ENCODE data around the gene MRPL27. TPM values are rescaled to one million over a fixed set of nuclear protein-coding genes. Genes with fewer than 3 reads are reported as not detected.

The MRPL27 gene
- total and polyA plus RNA-seq, 4 donors: 34.8 to 103 (median 62.9) TPM

DNA sequence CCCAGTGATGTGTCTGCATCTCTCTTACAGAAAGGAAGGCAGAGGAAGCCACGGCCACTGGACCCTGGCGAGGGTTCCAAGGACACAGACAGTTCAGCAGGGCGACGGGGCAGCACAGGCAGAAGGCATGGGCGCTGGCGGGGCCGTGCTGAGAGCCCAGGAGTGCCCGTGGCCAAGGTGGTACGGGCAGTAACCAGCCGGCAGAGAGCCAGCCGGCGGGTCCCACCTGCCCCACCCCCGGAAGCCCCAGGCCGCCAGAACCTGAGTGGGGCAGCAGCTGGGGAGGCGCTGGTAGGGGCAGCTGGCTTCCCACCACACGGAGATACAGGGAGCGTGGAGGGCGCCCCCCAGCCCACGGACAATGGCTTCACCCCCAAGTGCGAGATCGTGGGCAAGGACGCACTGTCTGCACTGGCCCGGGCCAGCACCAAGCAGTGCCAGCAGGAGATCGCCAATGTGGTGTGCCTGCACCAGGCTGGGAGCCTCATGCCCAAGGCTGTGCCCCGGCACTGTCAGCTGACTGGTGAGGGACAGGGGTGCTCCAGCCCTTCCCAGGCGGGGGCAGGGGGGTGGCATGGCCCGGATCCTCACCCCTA lies 19.3 kb downstream of the MRPL27 start:
- Histone ChIP-seq H3K4me1 (ENCODE audit: control insufficient read depth in 1 of 2, insufficient read depth in 2 of 2, low read length in 2 of 2) (no peaks in the 10 kb centered on the region), H3K27me3 (ENCODE audit: control insufficient read depth in 1 of 2, insufficient read depth in 2 of 2, low read length in 1 of 2) (no peaks in the 10 kb centered on the region), H3K36me3 (ENCODE audit: control insufficient read depth in 1 of 2, insufficient read depth in 2 of 2, low read length in 1 of 2) (peaks cover 0 to 6% of the 10 kb centered on the region in 2 donors), H3K27ac (ENCODE audit: low read depth in 1 of 2, low read length in 2 of 2) (no peak overlapping the region), H3K9me3 (ENCODE audit: control insufficient read depth, low read length) (no peaks in the 10 kb centered on the region), H3K4me3 (ENCODE audit: low read length in 2 of 2) (no peak overlapping the region)
- DNase-seq: peak in 1 of 2 donors; percentile 73
- ATAC-seq (ENCODE audit: low FRiP score): no peak
- intact Hi-C loops (cut with DNase I): no loop called here
- WGBS, 2 donors: 90 to 91% methylated on average over 26 to 27 of the region's 27 CpGs

DNA sequence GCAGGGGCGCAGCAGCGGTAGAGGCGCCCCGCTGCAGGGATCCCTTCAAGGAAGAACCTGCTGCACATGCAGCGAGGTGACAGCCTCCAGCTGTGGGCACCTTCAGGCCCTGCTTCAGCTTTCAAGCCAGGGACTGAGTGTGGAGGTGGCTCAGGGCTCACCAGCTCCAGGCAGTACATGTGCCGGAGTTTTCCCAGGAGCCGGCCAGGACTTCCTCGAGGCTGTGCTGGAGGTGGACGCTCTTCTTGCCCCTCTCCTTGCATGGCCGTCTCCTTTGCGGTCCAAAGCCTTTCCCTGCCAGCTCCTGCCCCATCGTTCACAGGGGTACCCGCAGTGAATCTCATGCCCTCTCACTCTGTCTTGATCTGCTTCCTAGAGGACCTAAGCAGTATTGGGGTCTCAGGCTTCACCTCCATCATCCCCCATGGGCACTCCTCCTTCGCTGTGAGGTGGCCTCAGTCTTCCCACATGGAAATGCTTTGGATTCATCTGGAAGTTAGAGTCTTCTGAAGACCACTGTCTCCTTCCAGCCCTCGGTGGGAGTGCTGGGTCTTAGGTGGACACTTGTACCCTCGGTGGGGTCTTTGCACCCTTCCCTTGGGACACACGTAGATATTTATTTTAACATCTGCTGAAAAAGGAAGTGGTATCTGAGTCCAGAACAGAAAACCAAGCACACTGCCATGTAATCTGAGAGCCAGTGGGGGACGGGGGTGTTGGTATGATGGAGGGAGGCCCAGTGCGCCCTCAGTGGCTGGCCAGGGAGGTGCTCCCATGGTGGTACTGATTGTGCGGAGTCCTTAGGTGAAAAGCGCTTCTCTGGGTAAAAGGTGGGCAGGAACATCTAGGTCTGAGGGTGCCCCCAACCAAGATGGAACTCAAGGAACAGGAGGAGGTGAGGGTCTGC lies 20.0 kb downstream of the MRPL27 start:
- intact Hi-C loops (cut with DNase I): no loop called here
- H3K27ac ChIP-seq (ENCODE audit: low read depth in 1 of 2, low read length in 2 of 2): no peak overlapping the region
- DNase-seq: peak in 1 of 2 donors; percentile 47

GRCh38 chr17:50352072-50352692 lies 20.8 kb downstream of the MRPL27 start:
- Histone ChIP-seq H3K4me3 (ENCODE audit: low read length in 2 of 2) (no peak overlapping the region), H3K4me1 (ENCODE audit: control insufficient read depth in 1 of 2, insufficient read depth in 2 of 2, low read length in 2 of 2) (no peaks in the 10 kb centered on the region), H3K9me3 (ENCODE audit: control insufficient read depth, low read length) (no peaks in the 10 kb centered on the region), H3K27ac (ENCODE audit: low read depth in 1 of 2, low read length in 2 of 2) (no peak overlapping the region), H3K36me3 (ENCODE audit: control insufficient read depth in 1 of 2, insufficient read depth in 2 of 2, low read length in 1 of 2) (peaks cover 0 to 6% of the 10 kb centered on the region in 2 donors), H3K27me3 (ENCODE audit: control insufficient read depth in 1 of 2, insufficient read depth in 2 of 2, low read length in 1 of 2) (no peaks in the 10 kb centered on the region)
- WGBS, 2 donors: 71 to 75% methylated on average over 6 of the region's 6 CpGs
- no peak for ATAC-seq (ENCODE audit: low FRiP score)
- intact Hi-C loops (cut with DNase I): no loop called here
- peak in 1 of 2 donors; percentile 63 for DNase-seq

More for the DNA sequence above, 20.0 kb downstream of the MRPL27 start:
- no peak overlapping the region for H3K4me3 ChIP-seq (ENCODE audit: low read length in 2 of 2)
- no peaks in the 10 kb centered on the region for H3K9me3 ChIP-seq (ENCODE audit: control insufficient read depth, low read length)
- no peak for ATAC-seq (ENCODE audit: low FRiP score)
- H3K36me3 ChIP-seq (ENCODE audit: control insufficient read depth in 1 of 2, insufficient read depth in 2 of 2, low read length in 1 of 2): peaks cover 0 to 6% of the 10 kb centered on the region in 2 donors
- 89 to 92% methylated on average over 21 of the region's 21 CpGs for WGBS, 2 donors
- no peaks in the 10 kb centered on the region for H3K27me3 ChIP-seq (ENCODE audit: control insufficient read depth in 1 of 2, insufficient read depth in 2 of 2, low read length in 1 of 2)
- H3K4me1 ChIP-seq (ENCODE audit: control insufficient read depth in 1 of 2, insufficient read depth in 2 of 2, low read length in 2 of 2): no peaks in the 10 kb centered on the region

GRCh38 chr17:50350733-50351132 lies 22.3 kb downstream of the MRPL27 start:
- Histone ChIP-seq H3K27ac (ENCODE audit: low read depth in 1 of 2, low read length in 2 of 2) (no peak overlapping the region), H3K27me3 (ENCODE audit: control insufficient read depth in 1 of 2, insufficient read depth in 2 of 2, low read length in 1 of 2) (no peaks in the 10 kb centered on the region), H3K9me3 (ENCODE audit: control insufficient read depth, low read length) (no peaks in the 10 kb centered on the region), H3K4me3 (ENCODE audit: low read length in 2 of 2) (no peak overlapping the region), H3K36me3 (ENCODE audit: control insufficient read depth in 1 of 2, insufficient read depth in 2 of 2, low read length in 1 of 2) (peaks cover 0 to 2% of the 10 kb centered on the region in 2 donors), H3K4me1 (ENCODE audit: control insufficient read depth in 1 of 2, insufficient read depth in 2 of 2, low read length in 2 of 2) (no peaks in the 10 kb centered on the region)
- 87 to 89% methylated on average over 2 of the region's 2 CpGs for WGBS, 2 donors
- DNase-seq: peak in 1 of 2 donors; percentile 55
- intact Hi-C loops (cut with DNase I): no loop called here
- no peak for ATAC-seq (ENCODE audit: low FRiP score)

GRCh38 chr17:50349243-50349600 lies 23.8 kb downstream of the MRPL27 start:
- 95 to 97% methylated on average over 5 of the region's 5 CpGs for WGBS, 2 donors
- Histone ChIP-seq H3K9me3 (ENCODE audit: control insufficient read depth, low read length) (no peaks in the 10 kb centered on the region), H3K36me3 (ENCODE audit: control insufficient read depth in 1 of 2, insufficient read depth in 2 of 2, low read length in 1 of 2) (no peaks in the 10 kb centered on the region), H3K4me3 (ENCODE audit: low read length in 2 of 2) (no peak overlapping the region), H3K27ac (ENCODE audit: low read depth in 1 of 2, low read length in 2 of 2) (no peak overlapping the region), H3K4me1 (ENCODE audit: control insufficient read depth in 1 of 2, insufficient read depth in 2 of 2, low read length in 2 of 2) (no peaks in the 10 kb centered on the region), H3K27me3 (ENCODE audit: control insufficient read depth in 1 of 2, insufficient read depth in 2 of 2, low read length in 1 of 2) (no peaks in the 10 kb centered on the region)
- DNase-seq: peak in 1 of 2 donors; percentile 49
- intact Hi-C loops (cut with DNase I): no loop called here
- ATAC-seq (ENCODE audit: low FRiP score): no peak

- H3K9me3 ChIP-seq (ENCODE audit: control insufficient read depth, low read length): no peaks in the 10 kb centered on the region
- no peaks in the 10 kb centered on the region for H3K36me3 ChIP-seq (ENCODE audit: control insufficient read depth in 1 of 2, insufficient read depth in 2 of 2, low read length in 1 of 2)
- intact Hi-C loops (cut with DNase I): no loop called here
- no peaks in the 10 kb centered on the region for H3K4me1 ChIP-seq (ENCODE audit: control insufficient read depth in 1 of 2, insufficient read depth in 2 of 2, low read length in 2 of 2)
- no peaks in the 10 kb centered on the region for H3K27me3 ChIP-seq (ENCODE audit: control insufficient read depth in 1 of 2, insufficient read depth in 2 of 2, low read length in 1 of 2)
- no peak overlapping the region for H3K27ac ChIP-seq (ENCODE audit: low read depth in 1 of 2, low read length in 2 of 2)
- no peak overlapping the region for H3K4me3 ChIP-seq (ENCODE audit: low read length in 2 of 2)
- ATAC-seq (ENCODE audit: low FRiP score) (no peak), DNase-seq (peak in 1 of 2 donors; percentile 68)
- WGBS, 2 donors: 56 to 60% methylated on average over 7 of the region's 7 CpGs
These were observed 24.3 kb downstream of the MRPL27 start for GRCh38 chr17:50348522-50349242.

DNA sequence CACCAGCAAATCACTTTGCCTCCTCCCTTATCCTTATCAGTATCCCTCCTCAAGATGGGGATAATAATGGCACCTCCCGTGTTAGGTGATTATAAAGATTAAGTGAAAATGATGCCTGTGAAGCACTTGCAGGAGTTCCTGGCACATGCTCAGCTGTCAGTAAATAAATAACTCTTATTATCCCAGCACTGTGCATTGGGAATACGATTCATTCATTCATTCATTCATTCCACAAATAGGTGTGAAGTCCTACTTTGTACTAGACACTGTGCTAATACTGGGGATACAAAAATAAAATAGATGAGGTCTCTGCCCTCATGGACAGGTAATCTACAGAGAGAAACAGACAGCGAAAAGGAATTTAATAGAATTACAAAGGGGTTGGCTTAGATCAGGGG lies 25.1 kb downstream of the MRPL27 start:
- ATAC-seq (ENCODE audit: low FRiP score): no peak
- no peak for DNase-seq
- Histone ChIP-seq H3K4me3 (ENCODE audit: low read length in 2 of 2) (no peak overlapping the region), H3K9me3 (ENCODE audit: control insufficient read depth, low read length) (no peaks in the 10 kb centered on the region), H3K4me1 (ENCODE audit: control insufficient read depth in 1 of 2, insufficient read depth in 2 of 2, low read length in 2 of 2) (no peaks in the 10 kb centered on the region), H3K36me3 (ENCODE audit: control insufficient read depth in 1 of 2, insufficient read depth in 2 of 2, low read length in 1 of 2) (no peaks in the 10 kb centered on the region), H3K27ac (ENCODE audit: low read depth in 1 of 2, low read length in 2 of 2) (no peak overlapping the region), H3K27me3 (ENCODE audit: control insufficient read depth in 1 of 2, insufficient read depth in 2 of 2, low read length in 1 of 2) (no peaks in the 10 kb centered on the region)
- 79 to 84% methylated on average over 3 of the region's 3 CpGs for WGBS, 2 donors
- intact Hi-C loops (cut with DNase I): no loop called here

DNA sequence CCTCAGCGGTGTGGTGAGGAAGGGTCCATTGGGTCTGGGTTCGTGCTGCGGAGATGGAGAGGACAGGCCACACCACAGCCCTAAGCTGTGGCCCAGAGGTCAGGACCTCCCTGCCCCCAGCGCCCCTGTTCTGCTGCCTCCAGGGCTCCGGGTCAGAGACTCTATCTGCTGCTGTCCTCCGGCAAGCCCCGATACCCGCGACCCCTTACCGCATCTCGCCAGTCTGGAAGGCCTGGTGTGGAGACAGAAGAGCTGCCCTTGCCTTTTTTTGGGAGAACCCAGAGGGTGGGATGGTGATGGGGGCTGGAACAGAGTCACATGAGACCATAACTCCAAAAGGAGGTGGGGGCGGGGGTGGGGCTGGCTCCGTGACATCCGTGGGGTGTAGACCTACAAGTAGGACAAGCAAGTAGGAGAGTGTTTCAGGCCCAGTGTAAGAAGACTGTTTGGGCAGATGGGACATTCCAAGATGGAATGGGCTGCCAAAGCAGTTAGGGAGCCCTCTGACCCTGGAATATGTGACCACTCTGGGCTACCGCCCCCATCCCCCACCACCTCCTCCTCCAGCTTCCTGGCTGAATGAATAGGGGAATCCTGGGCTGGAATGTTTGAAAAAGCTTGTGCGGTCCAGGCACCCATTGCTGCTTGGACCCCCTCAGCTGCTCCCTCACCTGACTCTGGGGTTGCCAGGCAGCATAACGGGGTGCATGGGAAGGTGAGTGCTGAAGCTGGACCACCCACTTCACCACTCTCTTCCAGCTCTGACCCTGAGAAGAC lies 25.7 kb downstream of the MRPL27 start:
- 24 to 26% methylated on average over 16 to 17 of the region's 17 CpGs for WGBS, 2 donors
- Histone ChIP-seq H3K27ac (ENCODE audit: low read depth in 1 of 2, low read length in 2 of 2) (no peak overlapping the region), H3K36me3 (ENCODE audit: control insufficient read depth in 1 of 2, insufficient read depth in 2 of 2, low read length in 1 of 2) (no peaks in the 10 kb centered on the region), H3K4me1 (ENCODE audit: control insufficient read depth in 1 of 2, insufficient read depth in 2 of 2, low read length in 2 of 2) (no peaks in the 10 kb centered on the region), H3K4me3 (ENCODE audit: low read length in 2 of 2) (peak overlapping the region; percentile 78 to 92), H3K9me3 (ENCODE audit: control insufficient read depth, low read length) (no peaks in the 10 kb centered on the region), H3K27me3 (ENCODE audit: control insufficient read depth in 1 of 2, insufficient read depth in 2 of 2, low read length in 1 of 2) (no peaks in the 10 kb centered on the region)
- intact Hi-C loops (cut with DNase I): no loop called here
- DNase-seq (peak in 1 of 2 donors; percentile 68), ATAC-seq (ENCODE audit: low FRiP score) (no peak)

All from aorta (tissue), 5 donors.